DOHH2 (cell line): ENCODE data around the gene ALK.

ENCODE experiments used
- H3F3A ChIP-seq: fragments of 200-600 bp; sonication (generic), shearing (Covaris generic); 2 replicates; pipeline ENCODE4 v1.6.0; 2016; ENCODE audit warnings: antibody characterized with exemption, mild to moderate bottlenecking; ENCODE audit not compliant: control insufficient read depth, insufficient read depth
- H3K27ac ChIP-seq: fragments of 200-600 bp; sonication (generic); 2 replicates; pipeline ENCODE4 v1.5.1; 2014; ENCODE audit warnings: low read depth, mild to moderate bottlenecking, low read length, moderate library complexity
- H3K27me3 ChIP-seq: fragments of 200-600 bp; sonication (generic); 2 replicates; pipeline ENCODE4 v1.6.1; 2014; ENCODE audit warnings: mild to moderate bottlenecking, low read length, mixed read lengths; ENCODE audit not compliant: control insufficient read depth
- H3K36me3 ChIP-seq: fragments of 200-600 bp; sonication (generic); 2 replicates; pipeline ENCODE4 v1.6.1; 2014; ENCODE audit warnings: mild to moderate bottlenecking, low read length, moderate library complexity, mixed read lengths; ENCODE audit not compliant: control insufficient read depth
- H3K4me1 ChIP-seq: fragments of 200-600 bp; sonication (generic); 2 replicates; pipeline ENCODE4 v1.6.1; 2014; ENCODE audit warnings: mild to moderate bottlenecking, low read length, mixed read lengths; ENCODE audit not compliant: control insufficient read depth
- H3K4me2 ChIP-seq: fragments of 200-600 bp; sonication (generic); 2 replicates; pipeline ENCODE4 v1.6.0; 2014; ENCODE audit warnings: mild to moderate bottlenecking, low read length, moderate library complexity
- H3K4me3 ChIP-seq: fragments of 200-600 bp; sonication (generic); 2 replicates; pipeline ENCODE4 v1.5.1; 2014; ENCODE audit warnings: mild to moderate bottlenecking, low read length, mixed read lengths
- H3K79me2 ChIP-seq: fragments of 200-600 bp; sonication (generic); 2 replicates; pipeline ENCODE4 v1.6.1; 2014; ENCODE audit warnings: mild to moderate bottlenecking, low read length, mixed read lengths; ENCODE audit not compliant: control insufficient read depth
- H3K9me2 ChIP-seq: fragments of 200-600 bp; sonication (generic); replicated peaks from 2 replicates; pipeline ENCODE4 v1.6.1; 2014; ENCODE audit warnings: mild to moderate bottlenecking, low read length, mixed read lengths; ENCODE audit not compliant: control insufficient read depth
- H3K9me3 ChIP-seq: fragments of 200-600 bp; sonication (generic); 2 replicates; pipeline ENCODE4 v1.6.1; 2014; ENCODE audit warnings: antibody characterized with exemption, low read length, mixed read lengths; ENCODE audit not compliant: control insufficient read depth, insufficient read depth
- H4K20me1 ChIP-seq: fragments of 200-600 bp; sonication (generic); 2 replicates; pipeline ENCODE4 v1.6.0; 2014; ENCODE audit warnings: low read depth, mild to moderate bottlenecking, antibody characterized with exemption, low read length, moderate library complexity; ENCODE audit not compliant: control insufficient read depth, insufficient read depth
- CTCF ChIP-seq: fragments of 200-600 bp; sonication (generic); IDR thresholded peaks from one replicate; pipeline ENCODE4 v1.5.1; 2014; ENCODE audit warnings: antibody characterized with exemption, mild to moderate bottlenecking, low read depth, low read length; ENCODE audit not compliant: poor library complexity, severe bottlenecking
- EZH2phosphoT487 ChIP-seq: fragments of 200-600 bp; sonication (generic); IDR thresholded peaks from 2 replicates; pipeline ENCODE4 v1.6.1; 2017; ENCODE audit warnings: borderline replicate concordance, mild to moderate bottlenecking, antibody characterized with exemption, low read length, moderate library complexity, mixed read lengths

ALK gene

DNA sequence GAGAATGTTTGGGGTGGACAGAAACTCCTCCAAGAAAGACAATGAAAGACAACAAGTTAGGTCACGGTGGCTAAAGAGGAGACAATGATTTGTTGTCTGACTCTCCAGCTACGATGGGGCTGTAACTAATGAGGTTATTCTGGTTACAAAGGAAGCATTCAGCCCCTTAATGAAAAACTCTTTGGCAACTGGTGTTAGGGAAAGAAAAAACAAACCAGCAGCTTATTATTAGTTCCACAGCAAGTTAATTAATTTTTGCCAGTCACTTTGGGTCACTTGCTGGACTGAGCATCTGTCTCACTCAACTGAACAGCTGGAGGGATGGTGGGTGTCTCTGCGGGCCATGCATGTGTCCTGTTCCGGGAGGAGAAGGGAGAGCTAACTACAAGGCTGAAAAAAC is 263.7 kb downstream of the ALK start:
- no peaks in the 10 kb centered on the region for H4K20me1 ChIP-seq
- no peak for TF ChIP-seq CTCF
- TF ChIP-seq EZH2phosphoT487, result no peak
- no peaks in the 10 kb centered on the region for H3K4me1 ChIP-seq
- no peaks in the 10 kb centered on the region for H3K36me3 ChIP-seq
- no peak overlapping the region for H3K27ac ChIP-seq
- H3K9me3 ChIP-seq, result no peaks in the 10 kb centered on the region
- no peak overlapping the region for H3K4me3 ChIP-seq
- no peaks in the 10 kb centered on the region for H3K79me2 ChIP-seq
- H3K4me2 ChIP-seq, result no peak overlapping the region
- no peaks in the 10 kb centered on the region for H3K27me3 ChIP-seq
- H3F3A ChIP-seq, result no peaks in the 10 kb centered on the region
- no peaks in the 10 kb centered on the region for H3K9me2 ChIP-seq

DNA sequence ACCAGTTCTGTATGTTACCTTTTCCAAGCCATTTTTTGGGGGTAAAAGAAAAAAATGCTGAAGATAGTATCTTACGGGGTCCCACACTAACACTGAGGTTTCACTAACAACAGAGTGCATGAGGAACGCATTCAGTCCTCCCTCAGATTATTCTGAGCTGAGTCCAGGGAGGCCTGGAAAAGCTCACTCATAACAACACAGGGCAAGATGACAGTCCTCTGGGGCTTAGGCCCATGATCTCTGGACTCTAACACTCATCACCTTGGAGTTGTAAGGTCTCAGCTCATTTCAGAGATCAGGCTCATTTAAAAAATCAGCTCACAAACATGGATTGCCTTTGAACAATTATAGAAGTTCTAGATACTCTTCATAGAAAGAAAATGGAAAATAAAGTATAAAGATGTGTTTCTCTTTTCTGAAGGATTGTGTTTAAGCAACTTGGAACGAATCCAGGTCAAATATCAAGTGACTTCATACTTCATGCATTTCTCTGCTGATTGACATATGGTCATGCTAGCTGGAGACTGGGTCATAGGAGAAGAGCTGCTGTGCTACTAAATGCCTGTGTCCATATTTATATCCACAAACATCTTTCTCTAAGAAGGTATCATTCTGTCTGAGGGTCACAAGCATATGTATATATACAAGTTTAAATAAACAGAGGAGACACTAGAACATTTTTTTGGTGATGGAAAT is 265.8 kb downstream of the ALK start:
- Histone ChIP-seq H3K9me3 (no peaks in the 10 kb centered on the region), H3K79me2 (no peaks in the 10 kb centered on the region), H3F3A (no peaks in the 10 kb centered on the region), H3K4me3 (no peak overlapping the region), H3K36me3 (no peaks in the 10 kb centered on the region), H3K4me2 (no peak overlapping the region), H3K27ac (no peak overlapping the region), H3K9me2 (no peaks in the 10 kb centered on the region), H4K20me1 (no peaks in the 10 kb centered on the region), H3K4me1 (no peaks in the 10 kb centered on the region), H3K27me3 (no peaks in the 10 kb centered on the region)
- TF ChIP-seq EZH2phosphoT487 (no peak), CTCF (no peak)

GRCh38 chr2:29650631-29651097 is 270.7 kb downstream of the ALK start:
- H3F3A ChIP-seq, result no peaks in the 10 kb centered on the region
- no peak overlapping the region for H3K4me3 ChIP-seq
- no peaks in the 10 kb centered on the region for H3K36me3 ChIP-seq
- H3K27me3 ChIP-seq, result no peaks in the 10 kb centered on the region
- H3K9me3 ChIP-seq, result no peaks in the 10 kb centered on the region
- H3K27ac ChIP-seq, result no peak overlapping the region
- H3K9me2 ChIP-seq, result no peaks in the 10 kb centered on the region
- H3K79me2 ChIP-seq, result no peaks in the 10 kb centered on the region
- no peaks in the 10 kb centered on the region for H3K4me1 ChIP-seq
- no peak overlapping the region for H3K4me2 ChIP-seq
- H4K20me1 ChIP-seq, result no peaks in the 10 kb centered on the region
- TF ChIP-seq CTCF (no peak), EZH2phosphoT487 (no peak)

GRCh38 chr2:29644949-29645348 is 276.4 kb downstream of the ALK start:
- no peak overlapping the region for H3K4me2 ChIP-seq
- H3K4me3 ChIP-seq, result no peak overlapping the region
- H3K9me2 ChIP-seq, result no peaks in the 10 kb centered on the region
- H3F3A ChIP-seq, result no peaks in the 10 kb centered on the region
- no peaks in the 10 kb centered on the region for H3K79me2 ChIP-seq
- no peaks in the 10 kb centered on the region for H4K20me1 ChIP-seq
- no peak overlapping the region for H3K27ac ChIP-seq
- H3K9me3 ChIP-seq, result no peaks in the 10 kb centered on the region
- H3K4me1 ChIP-seq, result no peaks in the 10 kb centered on the region
- no peaks in the 10 kb centered on the region for H3K36me3 ChIP-seq
- H3K27me3 ChIP-seq, result no peaks in the 10 kb centered on the region
- TF ChIP-seq EZH2phosphoT487, result no peak
- TF ChIP-seq CTCF, result no peak
